Mucosa of stomach (tissue), 1 donor: ENCODE measurements around the gene ARID3B.

Source experiments
- H3K27me3 ChIP-seq: one replicate; pipeline ENCODE4 v1.7.0; 2013; ENCODE audit warnings: mild to moderate bottlenecking, low read length; ENCODE audit not compliant: control insufficient read depth, insufficient read depth
- H3K36me3 ChIP-seq: one replicate; pipeline ENCODE4 v1.7.0; 2013; ENCODE audit warnings: low read length; ENCODE audit not compliant: control insufficient read depth, insufficient read depth
- H3K4me1 ChIP-seq: one replicate; pipeline ENCODE4 v1.7.0; 2013; ENCODE audit warnings: mild to moderate bottlenecking, low read length; ENCODE audit not compliant: control insufficient read depth, insufficient read depth
- H3K4me3 ChIP-seq: one replicate; pipeline ENCODE4 v1.7.0; 2013; ENCODE audit warnings: low read length
- H3K9ac ChIP-seq: one replicate; pipeline ENCODE4 v1.7.0; 2013; ENCODE audit warnings: mild to moderate bottlenecking, low read length, moderate library complexity
- H3K9me3 ChIP-seq: one replicate; pipeline ENCODE4 v1.7.0; 2013; ENCODE audit warnings: mild to moderate bottlenecking, low read length, moderate library complexity; ENCODE audit not compliant: control insufficient read depth
- donor health status: Pancreatic carcinoma.

ARID3B gene

GRCh38 chr15:74611834-74612233 is 70.8 kb downstream of the ARID3B start:
- Histone ChIP-seq H3K4me3 (no peak overlapping the region), H3K9ac (no peak overlapping the region), H3K36me3 (no peaks in the 10 kb centered on the region), H3K4me1 (peaks cover 8% of the 10 kb centered on the region), H3K27me3 (peaks cover 3% of the 10 kb centered on the region), H3K9me3 (no peaks in the 10 kb centered on the region)

- Histone ChIP-seq H3K9ac (no peak overlapping the region), H3K36me3 (no peaks in the 10 kb centered on the region), H3K9me3 (no peaks in the 10 kb centered on the region), H3K27me3 (peaks cover 3% of the 10 kb centered on the region), H3K4me1 (peaks cover 17% of the 10 kb centered on the region), H3K4me3 (no peak overlapping the region)
Measured at GRCh38 chr15:74612677-74613076, 71.7 kb downstream of the ARID3B start.

- Histone ChIP-seq H3K4me1 (peaks cover 23% of the 10 kb centered on the region), H3K36me3 (no peaks in the 10 kb centered on the region), H3K9me3 (no peaks in the 10 kb centered on the region), H3K27me3 (peaks cover 3% of the 10 kb centered on the region), H3K4me3 (no peak overlapping the region), H3K9ac (no peak overlapping the region)
Measured at GRCh38 chr15:74613089-74613952, 72.3 kb downstream of the ARID3B start.

GRCh38 chr15:74613953-74614743 is 73.1 kb downstream of the ARID3B start:
- H3K9ac ChIP-seq: peak overlapping the region; percentile 100
- H3K36me3 ChIP-seq: no peaks in the 10 kb centered on the region
- H3K9me3 ChIP-seq: no peaks in the 10 kb centered on the region
- peaks cover 27% of the 10 kb centered on the region for H3K4me1 ChIP-seq
- H3K4me3 ChIP-seq: peak overlapping the region; percentile 60
- H3K27me3 ChIP-seq: no peaks in the 10 kb centered on the region

- Histone ChIP-seq H3K9ac (peak overlapping the region; percentile 100), H3K4me1 (peaks cover 27% of the 10 kb centered on the region), H3K4me3 (peak overlapping the region; percentile 60), H3K9me3 (no peaks in the 10 kb centered on the region), H3K36me3 (no peaks in the 10 kb centered on the region), H3K27me3 (no peaks in the 10 kb centered on the region)
Measured at GRCh38 chr15:74614744-74615507, 73.9 kb downstream of the ARID3B start.

GRCh38 chr15:74615508-74616365 is 74.7 kb downstream of the ARID3B start, which contains the start of gene CLK3:
Gene CLK3, plus strand, starts transcription at chr15:74615836. Its CDS starts 3,361 bp downstream, at chr15:74619197.
- peak within 1 kb of the TSS; percentile 93 for H3K4me3 ChIP-seq
- H3K9me3 ChIP-seq: no peaks in the 10 kb centered on the region
- H3K4me1 ChIP-seq: peaks cover 27% of the 10 kb centered on the region
- peaks cover 6% of the 10 kb centered on the region for H3K36me3 ChIP-seq
- H3K9ac ChIP-seq: peak within 1 kb of the TSS; percentile 100
- no peaks in the 10 kb centered on the region for H3K27me3 ChIP-seq

- no peaks in the 10 kb centered on the region for H3K9me3 ChIP-seq
- H3K9ac ChIP-seq: peak overlapping the region; percentile 100
- H3K36me3 ChIP-seq: peaks cover 8% of the 10 kb centered on the region
- peaks cover 31% of the 10 kb centered on the region for H3K4me1 ChIP-seq
- H3K4me3 ChIP-seq: peak overlapping the region; percentile 93
- no peaks in the 10 kb centered on the region for H3K27me3 ChIP-seq
Measured at GRCh38 chr15:74616366-74616939, 75.4 kb downstream of the ARID3B start.

GRCh38 chr15:74616996-74617395 is 76.0 kb downstream of the ARID3B start:
- Histone ChIP-seq H3K27me3 (no peaks in the 10 kb centered on the region), H3K9ac (peak overlapping the region; percentile 100), H3K4me1 (peaks cover 31% of the 10 kb centered on the region), H3K36me3 (peaks cover 11% of the 10 kb centered on the region), H3K4me3 (peak overlapping the region; percentile 93), H3K9me3 (no peaks in the 10 kb centered on the region)

- H3K9me3 ChIP-seq: no peaks in the 10 kb centered on the region
- H3K9ac ChIP-seq: no peak overlapping the region
- H3K36me3 ChIP-seq: peaks cover 32% of the 10 kb centered on the region
- peaks cover 39% of the 10 kb centered on the region for H3K4me1 ChIP-seq
- H3K4me3 ChIP-seq: no peak overlapping the region
- H3K27me3 ChIP-seq: no peaks in the 10 kb centered on the region
Measured at GRCh38 chr15:74618841-74619596, 78.0 kb downstream of the ARID3B start.

GRCh38 chr15:74619916-74620635 is 79.1 kb downstream of the ARID3B start:
- no peaks in the 10 kb centered on the region for H3K27me3 ChIP-seq
- no peaks in the 10 kb centered on the region for H3K9me3 ChIP-seq
- no peak overlapping the region for H3K9ac ChIP-seq
- peaks cover 38% of the 10 kb centered on the region for H3K4me1 ChIP-seq
- H3K36me3 ChIP-seq: peaks cover 42% of the 10 kb centered on the region
- no peak overlapping the region for H3K4me3 ChIP-seq
